DMS53 (cell line): ENCODE results near the gene MIS12.

ENCODE experiments used
- DNase-seq: peaks from one replicate; lab custom pipeline; 2025; lab: John Stamatoyannopoulos, UW

The MIS12 gene

DNA sequence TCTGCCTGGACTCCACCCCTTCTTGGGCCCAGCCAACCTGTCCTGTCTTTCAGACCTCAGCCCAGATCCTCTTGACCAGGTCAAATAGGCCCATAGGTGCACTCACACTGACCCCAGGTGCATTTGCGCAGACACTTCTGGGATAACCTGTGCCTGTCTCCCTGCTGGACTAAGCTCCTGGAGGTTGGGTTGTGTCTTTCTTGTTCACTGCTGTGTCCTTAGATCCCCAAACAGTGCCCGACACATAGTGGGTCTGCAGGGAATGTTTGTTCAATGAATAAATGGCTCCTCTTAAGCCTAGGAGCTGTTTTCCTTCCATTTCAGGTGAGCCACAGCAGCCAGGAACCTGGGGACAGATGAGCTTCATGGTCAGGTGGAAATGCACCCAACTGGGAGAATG is 49.1 kb downstream of the MIS12 start:
- DNase-seq = no peak

DNA sequence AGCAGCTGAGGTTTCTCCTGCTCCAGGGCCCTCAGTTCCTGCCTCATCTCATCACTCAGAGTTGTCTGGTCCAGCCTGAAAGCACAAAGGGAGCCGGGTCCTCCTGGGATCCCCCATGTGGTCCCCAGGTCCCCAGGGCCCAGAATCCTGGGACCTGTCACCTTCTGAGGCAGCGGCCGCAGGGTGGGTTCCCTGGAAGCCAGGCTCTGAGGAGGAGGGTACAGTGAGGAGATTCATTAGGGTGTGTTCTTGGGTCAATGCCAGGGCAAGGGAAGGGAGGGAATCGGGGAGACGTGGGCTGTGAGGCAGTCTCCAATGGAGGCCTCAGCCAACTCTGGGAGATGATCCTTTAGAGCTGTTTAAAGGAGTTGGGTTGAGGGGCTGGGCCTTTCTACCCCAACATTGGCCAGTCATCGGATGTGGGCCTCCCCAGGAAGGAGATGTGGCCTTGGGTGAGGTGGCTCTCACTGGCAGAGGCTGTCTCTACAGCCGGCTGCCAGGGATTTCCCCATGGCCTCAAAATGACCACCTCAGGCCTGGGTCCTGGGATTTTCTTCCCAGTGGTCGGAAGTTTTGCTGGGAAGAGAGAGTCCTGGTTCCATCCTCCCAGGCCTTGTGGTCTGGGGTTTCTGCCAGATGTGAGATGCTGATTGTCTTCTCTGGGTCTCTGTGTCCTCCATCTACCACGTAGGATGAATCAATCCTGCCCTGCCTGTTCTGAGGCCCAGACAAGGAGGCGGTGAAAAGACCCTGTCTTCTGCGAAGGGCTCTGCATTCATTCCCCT is 50.7 kb downstream of the MIS12 start:
- DNase-seq = no peak

DNA sequence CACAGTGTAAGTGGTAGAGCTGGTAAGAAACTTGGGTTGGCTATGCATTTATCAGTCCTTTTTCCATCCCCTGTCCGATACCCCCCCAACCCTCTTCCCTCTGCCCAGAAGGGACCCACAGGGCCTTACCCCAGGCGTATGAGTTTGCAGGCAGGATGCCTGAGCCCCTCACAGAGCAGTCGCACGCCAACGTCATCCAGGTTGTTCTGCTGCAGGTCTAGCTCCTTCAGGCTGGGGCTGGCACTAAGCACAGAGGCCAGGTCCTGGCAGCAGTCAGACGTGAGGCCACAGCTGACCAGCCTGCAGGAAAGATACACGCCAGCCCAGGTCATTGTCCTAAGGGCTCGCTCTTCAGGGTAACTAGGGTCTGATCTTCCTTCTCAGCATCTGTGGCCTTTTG is 52.9 kb downstream of the MIS12 start:
- no peak for DNase-seq

DNA sequence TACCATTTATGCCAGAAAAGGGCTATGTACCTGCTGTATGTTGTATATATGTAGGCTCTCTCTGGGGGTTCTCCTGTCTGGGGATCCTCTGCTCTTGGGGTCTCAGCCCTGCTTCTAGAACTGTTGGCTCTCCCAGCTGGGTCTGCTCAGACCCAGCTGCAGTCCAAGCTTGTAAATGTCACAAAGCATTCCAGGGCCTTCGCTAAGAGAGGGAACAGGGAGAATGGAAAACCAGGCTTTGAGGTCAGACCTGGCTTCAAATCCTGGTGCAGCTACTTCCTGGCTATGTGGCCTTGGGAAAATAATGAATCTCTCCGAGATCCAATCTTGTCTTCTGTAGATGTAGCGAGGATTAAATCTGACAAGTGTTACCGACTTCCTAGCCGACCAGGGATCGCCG is 54.0 kb downstream of the MIS12 start:
- no peak for DNase-seq
